Activated naive CD4-positive, alpha-beta T cell treated with anti-CD3 and anti-CD28 coated beads, Interleukin-2, amount 50 U/mL, for 72 hours (primary cell): ENCODE results near the gene NTM. TPM values are rescaled to one million over a fixed set of nuclear protein-coding genes. Genes with fewer than 3 reads are reported as not detected.
"Not testable (repeated sequence)": the region's sequence is repeated elsewhere in the genome, so short reads cannot be mapped to it uniquely, and the experiment has no call there.

Experiments
- ATAC-seq, 2 donors: fragments of 150-1000 bp; cut with Tn5 transposase; 2 replicates each; pipeline ENCODE4 v1.10.0; 2021; ENCODE audit warnings: mild to moderate bottlenecking in 2 of 2, moderate library complexity in 2 of 2
- DNase-seq, 2 donors: peaks; one replicate each; pipeline ENCODE4 v3.0.0; 2021 to 2022; ENCODE audit warnings: low spot score in 2 of 2
- H3K27ac Mint-ChIP-seq, 2 donors: one replicate each; pipeline ENCODE4 v1.8.0; 2022; ENCODE audit warnings: mild to moderate bottlenecking in 2 of 2, mixed read lengths in 2 of 2
- H3K36me3 Mint-ChIP-seq, 2 donors: one replicate each; pipeline ENCODE4 v1.8.0; 2022; ENCODE audit warnings: mixed read lengths in 2 of 2
- H3K9me3 Mint-ChIP-seq, 2 donors: one replicate each; pipeline ENCODE4 v1.8.0; 2022; ENCODE audit warnings: mixed read lengths in 2 of 2
- total RNA-seq, 2 donors: library from RNA; stranded (reverse); gene quantifications; one replicate each; pipeline ENCODE4 v1.2.3, GENCODE V29; 2022

NTM gene
- not detected for total RNA-seq

GRCh38 chr11:131370090-131370751 lies at the start of gene NTM:
TSS of gene NTM (plus strand) at chr11:131370615.
- Mint-ChIP-seq H3K36me3 (no peaks in the 10 kb centered on the region), H3K9me3 (peaks cover 3 to 4% of the 10 kb centered on the region in 2 donors), H3K27ac (no peak within 1 kb of the TSS)
- DNase-seq (no peak), ATAC-seq (no peak)

GRCh38 chr11:131324921-131325570 lies 45.4 kb upstream of the NTM start:
- Mint-ChIP-seq H3K36me3 (peaks cover 0 to 4% of the 10 kb centered on the region in 2 donors), H3K9me3 (peaks cover 5 to 11% of the 10 kb centered on the region in 2 donors), H3K27ac (no peak overlapping the region)
- ATAC-seq (no peak), DNase-seq (no peak)

- DNase-seq: no peak
- ATAC-seq: no peak
- no peak overlapping the region for H3K27ac Mint-ChIP-seq
- no peaks in the 10 kb centered on the region for H3K36me3 Mint-ChIP-seq
- H3K9me3 Mint-ChIP-seq: peaks cover 0 to 6% of the 10 kb centered on the region in 2 donors
These were observed 43.6 kb upstream of the NTM start for GRCh38 chr11:131326829-131327228.

- Mint-ChIP-seq H3K36me3 (no peaks in the 10 kb centered on the region), H3K27ac (no peak overlapping the region), H3K9me3 (peaks cover 0 to 6% of the 10 kb centered on the region in 2 donors)
- ATAC-seq (no peak), DNase-seq (no peak)
These were observed 43.0 kb upstream of the NTM start for GRCh38 chr11:131327421-131327820.

- ATAC-seq: no peak
- no peak for DNase-seq
- H3K27ac Mint-ChIP-seq: no peak overlapping the region
- peaks cover 0 to 6% of the 10 kb centered on the region in 2 donors for H3K9me3 Mint-ChIP-seq
- H3K36me3 Mint-ChIP-seq: no peaks in the 10 kb centered on the region
These were observed 41.6 kb upstream of the NTM start for GRCh38 chr11:131328843-131329242.

GRCh38 chr11:131331010-131331409 lies 39.4 kb upstream of the NTM start:
- no peak for ATAC-seq
- H3K36me3 Mint-ChIP-seq: no peaks in the 10 kb centered on the region
- peaks cover 0 to 10% of the 10 kb centered on the region in 2 donors for H3K9me3 Mint-ChIP-seq

GRCh38 chr11:131331546-131331945 lies 38.9 kb upstream of the NTM start:
- Mint-ChIP-seq H3K27ac (no peak overlapping the region), H3K36me3 (no peaks in the 10 kb centered on the region), H3K9me3 (peaks cover 0 to 10% of the 10 kb centered on the region in 2 donors)
- ATAC-seq: no peak
- DNase-seq: no peak

More at GRCh38 chr11:131331010-131331409, 39.4 kb upstream of the NTM start:
- no peak for DNase-seq
- no peak overlapping the region for H3K27ac Mint-ChIP-seq

- no peak for ATAC-seq
- no peak for DNase-seq
- peaks cover 0 to 4% of the 10 kb centered on the region in 2 donors for H3K9me3 Mint-ChIP-seq
- H3K27ac Mint-ChIP-seq: no peak overlapping the region
- no peaks in the 10 kb centered on the region for H3K36me3 Mint-ChIP-seq
These were observed 35.8 kb upstream of the NTM start for GRCh38 chr11:131334601-131335000.

- H3K9me3 Mint-ChIP-seq, DNase-seq: not testable (repeated sequence)
These were observed 28.5 kb upstream of the NTM start for GRCh38 chr11:131341900-131342299.

GRCh38 chr11:131342442-131342841 lies 28.0 kb upstream of the NTM start:
- H3K36me3 Mint-ChIP-seq, H3K9me3 Mint-ChIP-seq, ATAC-seq, H3K27ac Mint-ChIP-seq, DNase-seq: not testable (repeated sequence)

More at GRCh38 chr11:131341900-131342299, 28.5 kb upstream of the NTM start:
- not testable (repeated sequence) for H3K36me3 Mint-ChIP-seq, H3K27ac Mint-ChIP-seq, ATAC-seq

GRCh38 chr11:131345406-131345805 lies 25.0 kb upstream of the NTM start:
- no peak for DNase-seq
- H3K36me3 Mint-ChIP-seq: no peaks in the 10 kb centered on the region
- no peak overlapping the region for H3K27ac Mint-ChIP-seq
- no peaks in the 10 kb centered on the region for H3K9me3 Mint-ChIP-seq
- ATAC-seq: no peak

GRCh38 chr11:131349368-131350086 lies 20.9 kb upstream of the NTM start:
- H3K27ac Mint-ChIP-seq: no peak overlapping the region
- H3K9me3 Mint-ChIP-seq: peaks cover 11 to 15% of the 10 kb centered on the region in 2 donors
- DNase-seq (no peak), ATAC-seq (no peak)
- no peaks in the 10 kb centered on the region for H3K36me3 Mint-ChIP-seq

- Mint-ChIP-seq H3K9me3 (peaks cover 15 to 18% of the 10 kb centered on the region in 2 donors), H3K36me3 (no peaks in the 10 kb centered on the region), H3K27ac (no peak overlapping the region)
- ATAC-seq: no peak
- DNase-seq: no peak
These were observed 19.5 kb upstream of the NTM start for GRCh38 chr11:131350872-131351271.

- peaks cover 15 to 19% of the 10 kb centered on the region in 2 donors for H3K9me3 Mint-ChIP-seq
- H3K27ac Mint-ChIP-seq: no peak overlapping the region
- ATAC-seq (no peak), DNase-seq (no peak)
- H3K36me3 Mint-ChIP-seq: no peaks in the 10 kb centered on the region
These were observed 18.6 kb upstream of the NTM start for GRCh38 chr11:131351848-131352247.

GRCh38 chr11:131353766-131354165 lies 16.6 kb upstream of the NTM start:
- H3K36me3 Mint-ChIP-seq: no peaks in the 10 kb centered on the region
- ATAC-seq: no peak
- DNase-seq: no peak

GRCh38 chr11:131354251-131354701 lies 16.1 kb upstream of the NTM start:
- H3K36me3 Mint-ChIP-seq: no peaks in the 10 kb centered on the region

More at GRCh38 chr11:131353766-131354165, 16.6 kb upstream of the NTM start:
- Mint-ChIP-seq H3K9me3 (peaks cover 15 to 19% of the 10 kb centered on the region in 2 donors), H3K27ac (no peak overlapping the region)

GRCh38 chr11:131356206-131356605 lies 14.2 kb upstream of the NTM start:
- ATAC-seq: no peak
- no peak for DNase-seq
- no peaks in the 10 kb centered on the region for H3K36me3 Mint-ChIP-seq
- H3K27ac Mint-ChIP-seq: no peak overlapping the region
- H3K9me3 Mint-ChIP-seq: peaks cover 13 to 17% of the 10 kb centered on the region in 2 donors

More at GRCh38 chr11:131354251-131354701, 16.1 kb upstream of the NTM start:
- no peak overlapping the region for H3K27ac Mint-ChIP-seq
- H3K9me3 Mint-ChIP-seq: peaks cover 15 to 19% of the 10 kb centered on the region in 2 donors
- no peak for DNase-seq
- ATAC-seq: no peak
